Smooth muscle cell (in vitro differentiated cells): ENCODE results near the gene SALL1. TPM values are rescaled to one million over a fixed set of nuclear protein-coding genes. Genes with fewer than 3 reads are reported as not detected.

ENCODE experiments used
- DNase-seq: peaks from one replicate; lab custom pipeline; 2025; ENCODE audit not compliant: unreplicated experiment; lab: John Stamatoyannopoulos, UW
- H2AFZ ChIP-seq: fragments of 200-600 bp; sonication (generic); 2 replicates; pipeline ENCODE4 v1.6.0; 2016; ENCODE audit warnings: antibody characterized with exemption, low read depth, mild to moderate bottlenecking
- H3F3A ChIP-seq: fragments of 200-600 bp; sonication (generic); 2 replicates; pipeline ENCODE4 v1.6.0; 2017; ENCODE audit warnings: antibody characterized with exemption, low read depth
- H3K27ac ChIP-seq: fragments of 200-600 bp; sonication (generic); 2 replicates; pipeline ENCODE4 v1.5.1; 2016; ENCODE audit warnings: low read depth, mild to moderate bottlenecking
- H3K27me3 ChIP-seq: fragments of 200-600 bp; sonication (generic); 2 replicates; pipeline ENCODE4 v1.6.1; 2016; ENCODE audit warnings: low read depth, mild to moderate bottlenecking
- H3K36me3 ChIP-seq: fragments of 200-600 bp; sonication (generic); 2 replicates; pipeline ENCODE4 v1.5.1; 2016; ENCODE audit warnings: low read depth
- H3K4me1 ChIP-seq: fragments of 200-600 bp; sonication (generic); 2 replicates; pipeline ENCODE4 v1.5.1; 2016; ENCODE audit warnings: low read depth
- H3K4me2 ChIP-seq: fragments of 200-600 bp; sonication (generic); 2 replicates; pipeline ENCODE4 v1.6.0; 2016; ENCODE audit warnings: mild to moderate bottlenecking
- H3K4me3 ChIP-seq: fragments of 200-600 bp; sonication (generic); 2 replicates; pipeline ENCODE4 v1.5.1; 2016; ENCODE audit warnings: mild to moderate bottlenecking
- H3K79me2 ChIP-seq: fragments of 200-600 bp; sonication (generic); 2 replicates; pipeline ENCODE4 v1.6.0; 2016; ENCODE audit warnings: low read depth, mild to moderate bottlenecking
- H3K9ac ChIP-seq: fragments of 200-600 bp; sonication (generic); 2 replicates; pipeline ENCODE4 v1.6.0; 2016; ENCODE audit warnings: low read depth
- H3K9me3 ChIP-seq: fragments of 200-600 bp; sonication (generic); replicated peaks from 2 replicates; pipeline ENCODE4 v1.5.1; 2016; ENCODE audit warnings: low read depth
- H4K20me1 ChIP-seq: fragments of 200-600 bp; sonication (generic); 2 replicates; pipeline ENCODE4 v1.6.0; 2016; ENCODE audit warnings: low read depth
- CTCF ChIP-seq: fragments of 200-600 bp; sonication (generic); IDR thresholded peaks from 2 replicates; pipeline ENCODE4 v1.5.1; 2017; ENCODE audit warnings: borderline replicate concordance, mild to moderate bottlenecking, antibody characterized with exemption; ENCODE audit not compliant: insufficient read depth, poor library complexity, severe bottlenecking
- WGBS: methylation state at CpG from one replicate; pipeline ENCODE4 v1.1.7; 2016; ENCODE audit warnings: low lambda C conversion rate; 5-methylcytosine and 5-hydroxymethylcytosine counted together
- polyA plus RNA-seq: library from polyadenylated mRNA; unstranded; fragments of >200 nt; fragmentation: Nextera tagmentation; extraction: Ambion mirVana; gene quantifications from 2 replicates; pipeline ENCODE4 v1.2.1, GENCODE V29; 2016
- total RNA-seq: library from RNA; depleted of rRNA; stranded (reverse); fragments of >200 nt; gene quantifications from 2 replicates; pipeline ENCODE4 v1.2.3, GENCODE V29; 2014

Gene SALL1
- total and polyA plus RNA-seq, 2 experiments from 2014 or later = 1.6 to 6.2 TPM

GRCh38 chr16:51161440-51162195 lies 10.5 kb upstream of the SALL1 start:
- no peaks in the 10 kb centered on the region for H3K9me3 ChIP-seq
- no peak for DNase-seq
- H3K4me2 ChIP-seq = no peak overlapping the region
- no peak overlapping the region for H3K9ac ChIP-seq
- H3K4me3 ChIP-seq = no peak overlapping the region
- H3F3A ChIP-seq = peaks cover 5% of the 10 kb centered on the region
- H3K79me2 ChIP-seq = no peaks in the 10 kb centered on the region
- TF ChIP-seq CTCF = no peak
- no peaks in the 10 kb centered on the region for H4K20me1 ChIP-seq
- no peaks in the 10 kb centered on the region for H3K36me3 ChIP-seq
- peaks cover 6% of the 10 kb centered on the region for H3K4me1 ChIP-seq
- peaks cover 11% of the 10 kb centered on the region for H3K27me3 ChIP-seq
- no peak overlapping the region for H3K27ac ChIP-seq
- WGBS = 62% methylated on average over 2 of the region's 2 CpGs
- no peak overlapping the region for H2AFZ ChIP-seq

- H3K4me2 ChIP-seq = no peak overlapping the region
- no peaks in the 10 kb centered on the region for H3K9me3 ChIP-seq
- no peaks in the 10 kb centered on the region for H4K20me1 ChIP-seq
- H3K9ac ChIP-seq = no peak overlapping the region
- H3K4me3 ChIP-seq = no peak overlapping the region
- H3F3A ChIP-seq = peaks cover 5% of the 10 kb centered on the region
- H2AFZ ChIP-seq = no peak overlapping the region
- 85% methylated on average over 6 of the region's 6 CpGs for WGBS
- no peak for TF ChIP-seq CTCF
- H3K27ac ChIP-seq = no peak overlapping the region
- H3K79me2 ChIP-seq = no peaks in the 10 kb centered on the region
- no peaks in the 10 kb centered on the region for H3K36me3 ChIP-seq
- no peak for DNase-seq
- peaks cover 29% of the 10 kb centered on the region for H3K27me3 ChIP-seq
- peaks cover 23% of the 10 kb centered on the region for H3K4me1 ChIP-seq
Observed at GRCh38 chr16:51159865-51160264, 8.8 kb upstream of the SALL1 start.

GRCh38 chr16:51159296-51159695 lies 8.2 kb upstream of the SALL1 start:
- H3K27me3 ChIP-seq = peaks cover 34% of the 10 kb centered on the region
- H3K9ac ChIP-seq = no peak overlapping the region
- no peak for TF ChIP-seq CTCF
- no peak for DNase-seq
- no peaks in the 10 kb centered on the region for H3K79me2 ChIP-seq
- no peak overlapping the region for H3K4me3 ChIP-seq
- H3F3A ChIP-seq = peaks cover 5% of the 10 kb centered on the region
- no peaks in the 10 kb centered on the region for H4K20me1 ChIP-seq
- no peaks in the 10 kb centered on the region for H3K36me3 ChIP-seq
- H3K27ac ChIP-seq = no peak overlapping the region
- H3K9me3 ChIP-seq = no peaks in the 10 kb centered on the region
- H3K4me2 ChIP-seq = no peak overlapping the region
- peaks cover 28% of the 10 kb centered on the region for H3K4me1 ChIP-seq
- WGBS = 96% methylated on average over 3 of the region's 3 CpGs
- no peak overlapping the region for H2AFZ ChIP-seq

- Histone ChIP-seq H3K27me3 (peaks cover 50% of the 10 kb centered on the region), H3K9me3 (no peaks in the 10 kb centered on the region), H3K4me2 (no peak overlapping the region), H2AFZ (no peak overlapping the region), H3F3A (no peaks in the 10 kb centered on the region), H3K9ac (no peak overlapping the region), H3K36me3 (no peaks in the 10 kb centered on the region), H4K20me1 (no peaks in the 10 kb centered on the region), H3K4me3 (no peak overlapping the region), H3K79me2 (no peaks in the 10 kb centered on the region), H3K4me1 (peaks cover 33% of the 10 kb centered on the region), H3K27ac (no peak overlapping the region)
- TF ChIP-seq CTCF = no peak
- no peak for DNase-seq
- whole genome bisulfite sequencing = 62% methylated on average over 2 of the region's 2 CpGs
Observed at GRCh38 chr16:51157698-51158097, 6.6 kb upstream of the SALL1 start.
